Caco-2 (cell line): ENCODE results near the gene PRDM1. TPM values are rescaled to one million over a fixed set of nuclear protein-coding genes. Genes with fewer than 3 reads are reported as not detected.

Experiments used
- BruUV-seq: library from RNA; stranded (reverse); fragments of 400-500 nt; replicated peaks from 2 replicates; lab custom pipeline; 2021; lab: Mats Ljungman, UMichigan
- CTCF ChIA-PET: fragments of 300-600 bp; sonication (Branson Sonifier 250); formaldehyde crosslinking; loops from one replicate; lab custom pipeline; 2022; ENCODE audit warnings: antibody characterized with exemption; lab: Charles Lee
- POLR2A ChIA-PET: fragments of 300-600 bp; sonication (Branson Sonifier 250); formaldehyde crosslinking; loops from one replicate; lab custom pipeline; 2022; ENCODE audit warnings: antibody characterized with exemption; lab: Charles Lee
- DNase-seq, 2 experiments: peaks; one replicate each; pipeline versions ENCODE4 v3.0.0 to v3.0.0-alpha.2; 2020 to 2022
- H3K27me3 ChIP-seq: replicated peaks from 2 replicates; pipeline ENCODE4 v1.6.0; 2011; ENCODE audit warnings: low read length; ENCODE audit not compliant: control insufficient read depth, insufficient read depth
- H3K36me3 ChIP-seq: 2 replicates; pipeline ENCODE4 v1.5.1; 2011; ENCODE audit warnings: low read length; ENCODE audit not compliant: control insufficient read depth, insufficient read depth
- H3K4me1 ChIP-seq: fragments of 250-450 bp; sonication (Bioruptor Pico); 2 replicates; pipeline ENCODE4 v1.5.1; 2020; ENCODE audit warnings: mild to moderate bottlenecking
- H3K4me3 ChIP-seq: 2 replicates; pipeline ENCODE4 v1.5.1; 2011; ENCODE audit warnings: low read depth, mild to moderate bottlenecking, control low read depth, low read length
- H3K9me3 ChIP-seq: fragments of 250-450 bp; sonication (Bioruptor Pico); 2 replicates; pipeline ENCODE4 v1.5.1; 2020; ENCODE audit warnings: mild to moderate bottlenecking, moderate library complexity
- H3K27ac Mint-ChIP-seq: one replicate; pipeline ENCODE4 v1.8.0; 2022; ENCODE audit warnings: mixed read lengths; ENCODE audit not compliant: unreplicated experiment
- H3K27me3 Mint-ChIP-seq: one replicate; pipeline ENCODE4 v1.8.0; 2022; ENCODE audit warnings: mixed read lengths; ENCODE audit not compliant: insufficient read depth, unreplicated experiment
- H3K36me3 Mint-ChIP-seq: one replicate; pipeline ENCODE4 v1.8.0; 2022; ENCODE audit warnings: mild to moderate bottlenecking, mixed read lengths; ENCODE audit not compliant: insufficient read depth, unreplicated experiment
- H3K4me1 Mint-ChIP-seq: one replicate; pipeline ENCODE4 v1.8.0; 2022; ENCODE audit warnings: low read depth, mixed read lengths; ENCODE audit not compliant: unreplicated experiment
- H3K4me3 Mint-ChIP-seq: one replicate; pipeline ENCODE4 v1.8.0; 2022; ENCODE audit warnings: mild to moderate bottlenecking, moderate library complexity, mixed read lengths; ENCODE audit not compliant: unreplicated experiment
- H3K9me3 Mint-ChIP-seq: one replicate; pipeline ENCODE4 v1.8.0; 2022; ENCODE audit warnings: mixed read lengths; ENCODE audit not compliant: unreplicated experiment
- intact Hi-C: fragments of 100-400 bp; cut with micrococcal nuclease; formaldehyde crosslinking; loops from one replicate; pipeline ENCODE4 v1.10.0; 2022; ENCODE audit not compliant: unreplicated experiment
- total RNA-seq: library from RNA; stranded (reverse); gene quantifications from 2 replicates; pipeline ENCODE4 v1.2.3, GENCODE V29; 2022
- TF ChIP-seq, protein P1 (sequence below), 2 experiments: fragments of 200-600 bp in 1 of 2; IDR thresholded peaks; 1 replicate in 1 of 2; 2 replicates in 1 of 2; pipeline versions ENCODE4 v1.5.1 to v1.8.0; 2011 to 2022; ENCODE audit warnings: antibody characterized with exemption in 1 of 2, control low read depth in 1 of 2, inconsistent platforms in 1 of 2, low read depth in 1 of 2, low read length in 1 of 2, mild to moderate bottlenecking in 1 of 2, moderate library complexity in 1 of 2; ENCODE audit not compliant: insufficient read depth in 1 of 2, severe bottlenecking in 1 of 2, unreplicated experiment in 1 of 2

PRDM1 gene
- total RNA-seq, 1 experiment from 2014 or later: 10.4 TPM

DNA sequence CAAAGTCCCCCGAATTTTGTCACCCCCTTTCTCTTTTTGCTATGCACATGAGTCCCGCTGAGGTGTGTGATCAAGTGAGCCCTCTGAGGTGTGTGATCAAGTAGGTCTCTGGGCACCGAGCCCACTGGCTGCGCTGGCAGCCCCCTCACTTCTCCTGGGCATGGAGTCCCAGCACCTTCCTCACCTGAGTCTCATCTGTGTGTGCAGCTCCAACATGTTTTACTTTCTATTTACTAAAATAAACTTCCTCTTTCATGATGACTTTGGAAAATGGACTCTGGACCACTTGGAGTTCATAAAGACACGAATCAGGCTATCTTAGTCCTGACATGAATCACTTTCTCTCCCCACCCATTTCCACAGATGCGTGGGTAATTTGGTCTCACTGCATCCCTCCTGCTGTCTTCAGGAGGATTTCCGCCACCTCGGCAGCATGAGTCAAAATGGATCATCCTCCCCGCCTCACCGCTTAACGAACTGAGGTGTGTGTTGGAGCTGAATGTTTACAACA, 39.8 kb downstream of the PRDM1 start:
- ChIA-PET CTCF (no interaction called here), POLR2A (interaction anchor here (0.6 kb wide), 1 partner anchor 265 kb away, joined by 7 read pairs; no protein-coding TSS in a partner anchor)
- H3K9me3 Mint-ChIP-seq: no peaks in the 10 kb centered on the region
- DNase-seq: no peak
- H3K36me3 ChIP-seq: no peaks in the 10 kb centered on the region
- TF ChIP-seq, protein P1, sequence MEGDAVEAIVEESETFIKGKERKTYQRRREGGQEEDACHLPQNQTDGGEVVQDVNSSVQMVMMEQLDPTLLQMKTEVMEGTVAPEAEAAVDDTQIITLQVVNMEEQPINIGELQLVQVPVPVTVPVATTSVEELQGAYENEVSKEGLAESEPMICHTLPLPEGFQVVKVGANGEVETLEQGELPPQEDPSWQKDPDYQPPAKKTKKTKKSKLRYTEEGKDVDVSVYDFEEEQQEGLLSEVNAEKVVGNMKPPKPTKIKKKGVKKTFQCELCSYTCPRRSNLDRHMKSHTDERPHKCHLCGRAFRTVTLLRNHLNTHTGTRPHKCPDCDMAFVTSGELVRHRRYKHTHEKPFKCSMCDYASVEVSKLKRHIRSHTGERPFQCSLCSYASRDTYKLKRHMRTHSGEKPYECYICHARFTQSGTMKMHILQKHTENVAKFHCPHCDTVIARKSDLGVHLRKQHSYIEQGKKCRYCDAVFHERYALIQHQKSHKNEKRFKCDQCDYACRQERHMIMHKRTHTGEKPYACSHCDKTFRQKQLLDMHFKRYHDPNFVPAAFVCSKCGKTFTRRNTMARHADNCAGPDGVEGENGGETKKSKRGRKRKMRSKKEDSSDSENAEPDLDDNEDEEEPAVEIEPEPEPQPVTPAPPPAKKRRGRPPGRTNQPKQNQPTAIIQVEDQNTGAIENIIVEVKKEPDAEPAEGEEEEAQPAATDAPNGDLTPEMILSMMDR (IDR thresholded peaks at IDR 0.05; ENCODE audit: insufficient read depth in 1 of 2, low read depth in 1 of 2, low read length in 1 of 2, severe bottlenecking in 1 of 2, unreplicated experiment in 1 of 2): no peak
- no TSS peak for BruUV-seq
- H3K4me1 ChIP-seq: peaks cover 23% of the 10 kb centered on the region
- H3K4me3 ChIP-seq: no peak overlapping the region
- no peak overlapping the region for H3K4me3 Mint-ChIP-seq
- no peaks in the 10 kb centered on the region for H3K27me3 ChIP-seq
- peaks cover 20% of the 10 kb centered on the region for H3K4me1 Mint-ChIP-seq
- H3K36me3 Mint-ChIP-seq: no peaks in the 10 kb centered on the region
- H3K9me3 ChIP-seq: no peaks in the 10 kb centered on the region
- intact Hi-C loops: no loop called here
- peak overlapping the region; percentile 39 for H3K27ac Mint-ChIP-seq
- no peaks in the 10 kb centered on the region for H3K27me3 Mint-ChIP-seq

GRCh38 chr6:106126482-106126881, 40.3 kb downstream of the PRDM1 start:
- POLR2A ChIA-PET: no interaction called here
- CTCF ChIA-PET: no interaction called here
- H3K36me3 ChIP-seq: no peaks in the 10 kb centered on the region
- H3K4me1 ChIP-seq: peaks cover 23% of the 10 kb centered on the region
- H3K4me3 ChIP-seq: no peak overlapping the region
- no peaks in the 10 kb centered on the region for H3K27me3 Mint-ChIP-seq
- no peaks in the 10 kb centered on the region for H3K9me3 Mint-ChIP-seq
- TF ChIP-seq, protein P1 (IDR thresholded peaks at IDR 0.05; ENCODE audit: insufficient read depth in 1 of 2, low read depth in 1 of 2, low read length in 1 of 2, severe bottlenecking in 1 of 2, unreplicated experiment in 1 of 2): no peak
- H3K36me3 Mint-ChIP-seq: no peaks in the 10 kb centered on the region
- DNase-seq: no peak
- peak overlapping the region; percentile 39 for H3K27ac Mint-ChIP-seq
- intact Hi-C loops: no loop called here
- peaks cover 20% of the 10 kb centered on the region for H3K4me1 Mint-ChIP-seq
- BruUV-seq: no TSS peak
- H3K27me3 ChIP-seq: no peaks in the 10 kb centered on the region
- no peak overlapping the region for H3K4me3 Mint-ChIP-seq
- no peaks in the 10 kb centered on the region for H3K9me3 ChIP-seq

- H3K36me3 Mint-ChIP-seq: no peaks in the 10 kb centered on the region
- H3K9me3 ChIP-seq: no peaks in the 10 kb centered on the region
- BruUV-seq: no TSS peak
- H3K27ac Mint-ChIP-seq: peak overlapping the region; percentile 43
- peaks cover 20% of the 10 kb centered on the region for H3K4me1 Mint-ChIP-seq
- H3K4me3 ChIP-seq: no peak overlapping the region
- ChIA-PET POLR2A (no interaction called here), CTCF (no interaction called here)
- H3K4me3 Mint-ChIP-seq: peak overlapping the region; percentile 40
- no peaks in the 10 kb centered on the region for H3K27me3 ChIP-seq
- no peak for DNase-seq
- no peaks in the 10 kb centered on the region for H3K27me3 Mint-ChIP-seq
- H3K4me1 ChIP-seq: peaks cover 23% of the 10 kb centered on the region
- no peaks in the 10 kb centered on the region for H3K36me3 ChIP-seq
- intact Hi-C loops: no loop called here
- TF ChIP-seq, protein P1 (IDR thresholded peaks at IDR 0.05; ENCODE audit: insufficient read depth in 1 of 2, low read depth in 1 of 2, low read length in 1 of 2, severe bottlenecking in 1 of 2, unreplicated experiment in 1 of 2): no peak
- H3K9me3 Mint-ChIP-seq: no peaks in the 10 kb centered on the region
Observed at GRCh38 chr6:106128981-106129781, 43.0 kb downstream of the PRDM1 start.
